GM23338 (cell line): ENCODE measurements around the gene PLEKHG5.

Source experiments
- CREB1 ChIP-seq: fragments of 250-450 bp; sonication (Bioruptor Pico); IDR thresholded peaks from 2 replicates; pipeline ENCODE4 v1.5.0; 2020; ENCODE audit warnings: low read depth, mild to moderate bottlenecking, moderate library complexity
- CTCF ChIP-seq, 2 experiments: fragments of 200-600 bp in 1 of 2; sonication (generic) in 1 of 2; conservative IDR thresholded peaks; 2 replicates each; pipeline versions ENCODE4 v1.5.1 to v1.6.1; 2016 to 2017; ENCODE audit warnings: antibody characterized with exemption in 2 of 2, low read depth in 2 of 2, mild to moderate bottlenecking in 2 of 2, moderate library complexity in 1 of 2
- ETS1 ChIP-seq: IDR thresholded peaks from 2 replicates; pipeline ENCODE4 v1.6.1; 2016; ENCODE audit warnings: antibody characterized with exemption
- EZH2 ChIP-seq: fragments of 200-600 bp; sonication (generic); IDR thresholded peaks from one replicate; pipeline ENCODE4 v1.8.0; 2017; ENCODE audit warnings: antibody characterized with exemption, mild to moderate bottlenecking, low read depth; ENCODE audit not compliant: unreplicated experiment
- JUNB ChIP-seq: IDR thresholded peaks from one replicate; pipeline ENCODE4 v1.6.1; 2016; ENCODE audit warnings: antibody characterized with exemption; ENCODE audit not compliant: unreplicated experiment
- POLR2AphosphoS5 ChIP-seq: IDR thresholded peaks from 2 replicates; pipeline ENCODE4 v1.6.1; 2016; ENCODE audit warnings: antibody characterized with exemption, low read depth
- ZNF114 ChIP-seq: fragments of 250-450 bp; sonication (Bioruptor Pico); IDR thresholded peaks from 2 replicates; pipeline ENCODE4 v1.5.0; 2020; ENCODE audit warnings: mild to moderate bottlenecking, moderate library complexity

GRCh38 chr1:6445062-6445763, 46.3 kb downstream of the PLEKHG5 start:
- TF ChIP-seq POLR2AphosphoS5 (no peak), CTCF (conservative IDR thresholded peaks at IDR 0.05; ENCODE audit: low read depth in 2 of 2) (peak; percentile 52 to 75), EZH2 (no peak), ETS1 (no peak), CREB1 (CRISPR knock-in tag) (no peak), JUNB (no peak), ZNF114 (CRISPR knock-in tag) (no peak)
